ENCODE measurements around the gene ELOVL3.

The ELOVL3 gene

GRCh38 chr10:102266670-102267069, 40.6 kb downstream of the ELOVL3 start:
- no peaks in the 10 kb centered on the region for H3K9me3 ChIP-seq (ENCODE audit: control insufficient read depth, low read length)
- H3K4me3 ChIP-seq (ENCODE audit: low read length): no peak overlapping the region
- no peaks in the 10 kb centered on the region for H3K27me3 ChIP-seq (ENCODE audit: control insufficient read depth, insufficient read depth, low read length)
- no peak overlapping the region for H3K9ac ChIP-seq (ENCODE audit: low read length)
- H3K4me1 ChIP-seq (ENCODE audit: control insufficient read depth, insufficient read depth, low read length): peaks cover 5% of the 10 kb centered on the region
- H3K36me3 ChIP-seq (ENCODE audit: control insufficient read depth, insufficient read depth, low read length): no peaks in the 10 kb centered on the region

- peaks cover 5% of the 10 kb centered on the region for H3K4me1 ChIP-seq (ENCODE audit: control insufficient read depth, insufficient read depth, low read length)
- no peaks in the 10 kb centered on the region for H3K36me3 ChIP-seq (ENCODE audit: control insufficient read depth, insufficient read depth, low read length)
- no peaks in the 10 kb centered on the region for H3K9me3 ChIP-seq (ENCODE audit: control insufficient read depth, low read length)
- no peaks in the 10 kb centered on the region for H3K27me3 ChIP-seq (ENCODE audit: control insufficient read depth, insufficient read depth, low read length)
- H3K4me3 ChIP-seq (ENCODE audit: low read length): no peak overlapping the region
- H3K9ac ChIP-seq (ENCODE audit: low read length): no peak overlapping the region
Observed at GRCh38 chr10:102267748-102268147, 41.6 kb downstream of the ELOVL3 start.

DNA sequence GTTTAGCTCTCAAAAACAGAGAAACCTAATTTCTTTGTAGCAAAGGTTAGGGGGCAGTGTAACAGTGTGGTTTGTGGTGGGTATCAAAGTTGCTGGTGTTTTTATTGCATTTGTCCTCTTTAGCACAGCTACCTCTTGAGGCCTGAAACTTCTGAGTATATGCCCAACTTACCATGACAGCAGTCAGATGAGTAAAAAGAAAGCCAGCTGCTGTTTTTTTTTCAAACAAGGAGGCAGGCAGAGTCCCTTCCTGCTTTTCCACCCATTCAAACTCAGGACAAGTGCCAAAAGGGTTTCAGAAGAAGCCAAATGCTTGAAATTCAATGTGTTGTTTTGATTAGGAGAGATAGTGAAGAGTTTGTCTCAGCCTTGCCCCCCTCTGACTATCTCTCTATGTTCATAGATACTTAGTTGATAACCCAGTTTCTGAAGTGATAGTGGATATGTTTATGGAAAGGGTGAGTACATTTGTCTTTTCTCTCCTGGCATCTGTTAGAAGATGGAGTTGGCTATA, 42.3 kb downstream of the ELOVL3 start:
- Histone ChIP-seq H3K27me3 (ENCODE audit: control insufficient read depth, insufficient read depth, low read length) (no peaks in the 10 kb centered on the region), H3K4me1 (ENCODE audit: control insufficient read depth, insufficient read depth, low read length) (peaks cover 5% of the 10 kb centered on the region), H3K36me3 (ENCODE audit: control insufficient read depth, insufficient read depth, low read length) (no peaks in the 10 kb centered on the region), H3K9me3 (ENCODE audit: control insufficient read depth, low read length) (no peaks in the 10 kb centered on the region), H3K9ac (ENCODE audit: low read length) (no peak overlapping the region), H3K4me3 (ENCODE audit: low read length) (no peak overlapping the region)

GRCh38 chr10:102269017-102269416, 42.9 kb downstream of the ELOVL3 start:
- Histone ChIP-seq H3K9me3 (ENCODE audit: control insufficient read depth, low read length) (no peaks in the 10 kb centered on the region), H3K27me3 (ENCODE audit: control insufficient read depth, insufficient read depth, low read length) (no peaks in the 10 kb centered on the region), H3K36me3 (ENCODE audit: control insufficient read depth, insufficient read depth, low read length) (no peaks in the 10 kb centered on the region), H3K4me1 (ENCODE audit: control insufficient read depth, insufficient read depth, low read length) (peaks cover 5% of the 10 kb centered on the region), H3K9ac (ENCODE audit: low read length) (no peak overlapping the region), H3K4me3 (ENCODE audit: low read length) (no peak overlapping the region)

- H3K9me3 ChIP-seq (ENCODE audit: control insufficient read depth, low read length): no peaks in the 10 kb centered on the region
- H3K36me3 ChIP-seq (ENCODE audit: control insufficient read depth, insufficient read depth, low read length): no peaks in the 10 kb centered on the region
- no peak overlapping the region for H3K4me3 ChIP-seq (ENCODE audit: low read length)
- H3K27me3 ChIP-seq (ENCODE audit: control insufficient read depth, insufficient read depth, low read length): no peaks in the 10 kb centered on the region
- no peak overlapping the region for H3K9ac ChIP-seq (ENCODE audit: low read length)
- H3K4me1 ChIP-seq (ENCODE audit: control insufficient read depth, insufficient read depth, low read length): no peaks in the 10 kb centered on the region
Observed at GRCh38 chr10:102274062-102274461, 48.0 kb downstream of the ELOVL3 start.

DNA sequence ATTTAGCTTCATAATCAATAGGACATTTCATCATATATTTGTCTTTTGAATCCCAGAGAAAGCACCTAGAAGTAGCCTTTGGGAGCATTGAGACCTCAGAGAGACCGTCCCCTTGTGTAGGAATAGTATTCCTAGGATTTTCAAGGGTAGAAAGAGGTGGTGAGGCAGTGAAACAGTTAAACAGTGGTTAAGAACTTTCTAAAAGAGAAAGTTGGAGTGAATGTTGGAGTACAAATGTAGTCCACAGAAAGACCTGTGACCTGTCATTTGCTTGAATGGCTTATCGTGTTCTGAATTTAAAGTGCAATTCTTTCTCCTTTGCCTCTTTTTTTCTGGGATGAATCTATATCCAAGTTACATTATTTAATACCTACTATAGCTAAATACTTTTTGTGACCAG, 49.2 kb downstream of the ELOVL3 start:
- no peaks in the 10 kb centered on the region for H3K4me1 ChIP-seq (ENCODE audit: control insufficient read depth, insufficient read depth, low read length)
- no peak overlapping the region for H3K9ac ChIP-seq (ENCODE audit: low read length)
- H3K27me3 ChIP-seq (ENCODE audit: control insufficient read depth, insufficient read depth, low read length): no peaks in the 10 kb centered on the region
- H3K36me3 ChIP-seq (ENCODE audit: control insufficient read depth, insufficient read depth, low read length): no peaks in the 10 kb centered on the region
- no peak overlapping the region for H3K4me3 ChIP-seq (ENCODE audit: low read length)
- H3K9me3 ChIP-seq (ENCODE audit: control insufficient read depth, low read length): no peaks in the 10 kb centered on the region

DNA sequence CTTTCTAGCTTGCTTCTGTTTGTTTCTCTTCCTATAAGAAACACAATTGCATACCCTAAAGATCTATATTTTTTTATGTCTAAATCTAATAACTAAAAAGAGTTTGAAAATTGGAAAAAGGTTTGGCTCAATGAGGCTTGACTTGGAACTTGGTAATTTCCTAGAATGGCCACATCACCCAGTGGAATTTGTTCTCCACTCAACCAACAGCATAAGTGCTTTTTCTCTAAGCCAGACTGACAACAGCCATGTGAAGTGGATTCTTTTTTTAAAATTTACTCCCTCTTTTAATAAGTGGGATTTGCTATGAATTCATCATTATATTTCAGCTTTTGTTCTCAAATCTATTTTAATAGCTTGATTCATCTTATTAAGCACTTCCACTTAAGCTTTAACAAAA, 53.0 kb downstream of the ELOVL3 start:
- H3K9me3 ChIP-seq (ENCODE audit: control insufficient read depth, low read length): no peaks in the 10 kb centered on the region

More for the DNA sequence above, 53.0 kb downstream of the ELOVL3 start:
- no peak overlapping the region for H3K9ac ChIP-seq (ENCODE audit: low read length)
- H3K4me1 ChIP-seq (ENCODE audit: control insufficient read depth, insufficient read depth, low read length): no peaks in the 10 kb centered on the region
- no peaks in the 10 kb centered on the region for H3K36me3 ChIP-seq (ENCODE audit: control insufficient read depth, insufficient read depth, low read length)
- H3K4me3 ChIP-seq (ENCODE audit: low read length): no peak overlapping the region
- no peaks in the 10 kb centered on the region for H3K27me3 ChIP-seq (ENCODE audit: control insufficient read depth, insufficient read depth, low read length)

All from mucosa of stomach (tissue), 1 donor.